Muscle layer of duodenum (tissue), 2 donors: ENCODE results near the gene ADAT1.

Experiments
- H3K27ac ChIP-seq: one replicate; pipeline ENCODE4 v1.7.0; 2013; ENCODE audit warnings: mild to moderate bottlenecking, low read length
- H3K27me3 ChIP-seq: one replicate; pipeline ENCODE4 v1.7.0; 2013; ENCODE audit warnings: low read depth, mild to moderate bottlenecking, control low read depth, low read length
- H3K36me3 ChIP-seq, 2 donors: one replicate each; pipeline ENCODE4 v1.7.0; 2013; ENCODE audit warnings: low read length in 2 of 2, control low read depth in 1 of 2, mild to moderate bottlenecking in 1 of 2; ENCODE audit not compliant: insufficient read depth in 2 of 2, control insufficient read depth in 1 of 2
- H3K4me1 ChIP-seq, 2 donors: one replicate each; pipeline ENCODE4 v1.7.0; 2013; ENCODE audit warnings: low read length in 2 of 2, mild to moderate bottlenecking in 2 of 2, control low read depth in 1 of 2, moderate library complexity in 1 of 2; ENCODE audit not compliant: insufficient read depth in 2 of 2, control insufficient read depth in 1 of 2
- H3K4me3 ChIP-seq, 2 donors: one replicate each; pipeline ENCODE4 v1.7.0; 2013; ENCODE audit warnings: low read length in 2 of 2, low read depth in 1 of 2, mild to moderate bottlenecking in 1 of 2
- H3K9me3 ChIP-seq, 2 donors: one replicate each; pipeline ENCODE4 v1.7.0; 2013; ENCODE audit warnings: low read length in 2 of 2, control low read depth in 1 of 2, mild to moderate bottlenecking in 1 of 2; ENCODE audit not compliant: control insufficient read depth in 1 of 2
- donor health status: healthy.

The ADAT1 gene

GRCh38 chr16:75620326-75621169 is 2.5 kb downstream of the ADAT1 start:
- Histone ChIP-seq H3K4me3 (no peak overlapping the region), H3K27ac (no peak overlapping the region), H3K36me3 (peaks cover 24 to 43% of the 10 kb centered on the region in 2 donors)

GRCh38 chr16:75618780-75619179 is 4.3 kb downstream of the ADAT1 start:
- H3K4me3 ChIP-seq, result no peak overlapping the region
- no peak overlapping the region for H3K27ac ChIP-seq
- H3K4me1 ChIP-seq, result peaks cover 5 to 13% of the 10 kb centered on the region in 2 donors
- no peaks in the 10 kb centered on the region for H3K27me3 ChIP-seq
- peaks cover 27 to 55% of the 10 kb centered on the region in 2 donors for H3K36me3 ChIP-seq
- H3K9me3 ChIP-seq, result no peaks in the 10 kb centered on the region

More at GRCh38 chr16:75620326-75621169, 2.5 kb downstream of the ADAT1 start:
- peaks cover 5 to 13% of the 10 kb centered on the region in 2 donors for H3K4me1 ChIP-seq
- H3K27me3 ChIP-seq, result no peaks in the 10 kb centered on the region
- H3K9me3 ChIP-seq, result no peaks in the 10 kb centered on the region

- Histone ChIP-seq H3K4me1 (peaks cover 2 to 8% of the 10 kb centered on the region in 2 donors), H3K27ac (no peak overlapping the region), H3K9me3 (no peaks in the 10 kb centered on the region), H3K36me3 (peaks cover 36 to 71% of the 10 kb centered on the region in 2 donors), H3K4me3 (no peak overlapping the region), H3K27me3 (no peaks in the 10 kb centered on the region)
Observed at GRCh38 chr16:75617121-75617520, 6.0 kb downstream of the ADAT1 start.

GRCh38 chr16:75616521-75617010 is 6.5 kb downstream of the ADAT1 start:
- Histone ChIP-seq H3K9me3 (no peaks in the 10 kb centered on the region), H3K4me3 (no peak overlapping the region), H3K36me3 (peaks cover 39 to 76% of the 10 kb centered on the region in 2 donors), H3K4me1 (peaks cover 0 to 3% of the 10 kb centered on the region in 2 donors), H3K27me3 (no peaks in the 10 kb centered on the region), H3K27ac (no peak overlapping the region)

GRCh38 chr16:75615619-75616018 is 7.5 kb downstream of the ADAT1 start:
- H3K4me1 ChIP-seq, result no peaks in the 10 kb centered on the region
- no peaks in the 10 kb centered on the region for H3K27me3 ChIP-seq
- no peak overlapping the region for H3K4me3 ChIP-seq
- no peak overlapping the region for H3K27ac ChIP-seq
- H3K9me3 ChIP-seq, result no peaks in the 10 kb centered on the region
- peaks cover 39 to 83% of the 10 kb centered on the region in 2 donors for H3K36me3 ChIP-seq

- peaks cover 29 to 85% of the 10 kb centered on the region in 2 donors for H3K36me3 ChIP-seq
- H3K27ac ChIP-seq, result no peak overlapping the region
- no peaks in the 10 kb centered on the region for H3K27me3 ChIP-seq
- H3K4me3 ChIP-seq, result no peak overlapping the region
- H3K4me1 ChIP-seq, result no peaks in the 10 kb centered on the region
- H3K9me3 ChIP-seq, result no peaks in the 10 kb centered on the region
Observed at GRCh38 chr16:75614066-75614897, 8.8 kb downstream of the ADAT1 start.

- H3K36me3 ChIP-seq, result peaks cover 50 to 62% of the 10 kb centered on the region in 2 donors
- H3K4me3 ChIP-seq, result no peak overlapping the region
- H3K27me3 ChIP-seq, result no peaks in the 10 kb centered on the region
- H3K27ac ChIP-seq, result no peak overlapping the region
- H3K9me3 ChIP-seq, result peaks cover 0 to 4% of the 10 kb centered on the region in 2 donors
- H3K4me1 ChIP-seq, result no peaks in the 10 kb centered on the region
Observed at GRCh38 chr16:75606507-75606906, 16.6 kb downstream of the ADAT1 start.

GRCh38 chr16:75603241-75603640 is 19.8 kb downstream of the ADAT1 start:
- no peak overlapping the region for H3K27ac ChIP-seq
- H3K9me3 ChIP-seq, result peaks cover 0 to 4% of the 10 kb centered on the region in 2 donors
- no peaks in the 10 kb centered on the region for H3K4me1 ChIP-seq
- H3K4me3 ChIP-seq, result no peak overlapping the region
- H3K27me3 ChIP-seq, result no peaks in the 10 kb centered on the region
- peaks cover 53 to 60% of the 10 kb centered on the region in 2 donors for H3K36me3 ChIP-seq

- H3K36me3 ChIP-seq, result peaks cover 36 to 58% of the 10 kb centered on the region in 2 donors
- H3K4me1 ChIP-seq, result no peaks in the 10 kb centered on the region
- peak overlapping the region; percentile 28 for H3K27ac ChIP-seq
- no peaks in the 10 kb centered on the region for H3K27me3 ChIP-seq
- H3K9me3 ChIP-seq, result peaks cover 0 to 4% of the 10 kb centered on the region in 2 donors
- no peak overlapping the region for H3K4me3 ChIP-seq
Observed at GRCh38 chr16:75599452-75600277, 23.4 kb downstream of the ADAT1 start.

GRCh38 chr16:75593825-75594820 is 29.0 kb downstream of the ADAT1 start:
- H3K36me3 ChIP-seq, result peaks cover 5 to 14% of the 10 kb centered on the region in 2 donors
- H3K27me3 ChIP-seq, result no peaks in the 10 kb centered on the region
- H3K9me3 ChIP-seq, result no peaks in the 10 kb centered on the region
- H3K4me3 ChIP-seq, result no peak overlapping the region
- no peak overlapping the region for H3K27ac ChIP-seq
- peaks cover 0 to 13% of the 10 kb centered on the region in 2 donors for H3K4me1 ChIP-seq
